GM10266 (cell line): ENCODE results near the gene NUCKS1.

Experiments
- DNase-seq: peaks from one replicate; pipeline ENCODE4 v3.0.0; 2012; ENCODE audit errors: extremely low spot score
- CTCF ChIP-seq: IDR thresholded peaks from 2 replicates; pipeline ENCODE4 v1.5.1; 2012; ENCODE audit warnings: mild to moderate bottlenecking, low read depth; ENCODE audit not compliant: control insufficient read depth, insufficient read depth; ENCODE audit errors: missing control alignments

Gene NUCKS1

DNA sequence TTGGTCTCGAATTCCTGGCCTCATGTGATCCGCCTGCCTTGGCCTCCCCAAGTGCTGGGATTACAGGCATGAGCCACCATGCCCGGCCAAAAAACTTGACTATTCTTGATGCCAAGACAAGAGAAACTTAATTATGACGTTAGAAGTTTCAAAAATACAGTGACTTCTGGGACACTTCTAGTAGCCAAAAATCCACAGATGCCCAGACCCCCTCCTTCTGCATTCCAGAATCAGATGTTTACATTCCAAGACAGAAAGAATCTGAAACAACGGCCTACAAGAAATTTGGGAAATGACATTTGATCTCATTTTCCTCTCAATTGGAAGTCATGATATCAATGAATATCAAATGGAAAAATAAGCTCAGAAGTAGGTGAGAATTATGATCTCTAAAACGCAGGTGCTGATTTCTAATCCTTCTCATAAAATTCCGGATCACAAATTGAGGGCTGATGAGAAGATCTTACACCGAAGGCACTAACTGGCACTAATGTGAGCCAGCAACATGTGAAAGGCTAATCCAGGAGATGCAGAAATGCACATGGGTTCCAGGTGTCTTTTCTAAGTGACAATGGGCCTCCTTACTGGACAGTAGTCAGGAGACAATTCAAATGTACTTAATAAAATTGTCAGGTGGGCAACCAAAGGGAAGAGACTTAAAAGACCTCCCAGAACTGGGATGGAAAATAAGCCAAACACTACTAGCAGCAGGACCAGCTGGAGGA, 19.8 kb upstream of the NUCKS1 start:
- DNase-seq = no peak
- TF ChIP-seq CTCF = no peak

GRCh38 chr1:205767248-205767647, 17.3 kb upstream of the NUCKS1 start:
- no peak for DNase-seq
- no peak for TF ChIP-seq CTCF

DNA sequence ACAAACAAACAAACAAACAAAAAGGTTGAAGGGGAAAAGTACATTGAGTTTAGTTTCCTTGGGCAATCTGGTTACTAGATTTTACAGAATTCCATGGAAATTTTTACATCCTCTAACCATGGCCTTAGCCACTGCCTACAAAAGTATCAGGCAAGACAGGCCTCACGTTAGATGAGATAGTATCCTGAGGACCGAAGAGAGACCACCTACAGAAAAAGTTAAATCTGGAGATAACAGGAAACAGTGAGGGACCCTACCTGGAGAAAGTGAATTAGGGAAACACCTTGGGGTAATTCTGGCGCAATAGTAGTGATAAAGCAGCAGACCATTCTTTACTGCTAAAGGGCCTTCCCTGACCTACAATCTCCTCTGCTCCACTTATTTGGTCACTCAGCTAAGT, 16.6 kb upstream of the NUCKS1 start:
- DNase-seq = no peak
- no peak for TF ChIP-seq CTCF

DNA sequence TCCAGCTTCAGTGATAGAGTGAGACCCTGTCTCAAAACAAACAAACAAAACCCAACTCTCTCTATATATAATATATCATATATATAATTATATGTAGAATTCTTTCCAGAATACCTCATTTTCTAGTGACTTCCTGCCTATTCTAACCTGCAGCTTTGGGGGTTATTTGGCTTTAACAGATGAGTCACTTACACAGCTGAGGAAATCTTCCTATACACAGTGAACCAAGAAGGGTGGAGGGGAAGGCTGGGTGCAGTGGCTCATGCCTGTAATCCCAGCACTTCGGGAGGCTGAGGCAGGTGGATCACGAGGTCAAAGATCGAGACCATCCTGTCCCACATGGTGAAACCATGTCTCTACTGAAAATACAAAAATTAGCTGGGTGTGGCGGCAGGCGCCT, 16.1 kb upstream of the NUCKS1 start:
- DNase-seq = no peak
- no peak for TF ChIP-seq CTCF

GRCh38 chr1:205764578-205764977, 14.6 kb upstream of the NUCKS1 start:
- no peak for DNase-seq

DNA sequence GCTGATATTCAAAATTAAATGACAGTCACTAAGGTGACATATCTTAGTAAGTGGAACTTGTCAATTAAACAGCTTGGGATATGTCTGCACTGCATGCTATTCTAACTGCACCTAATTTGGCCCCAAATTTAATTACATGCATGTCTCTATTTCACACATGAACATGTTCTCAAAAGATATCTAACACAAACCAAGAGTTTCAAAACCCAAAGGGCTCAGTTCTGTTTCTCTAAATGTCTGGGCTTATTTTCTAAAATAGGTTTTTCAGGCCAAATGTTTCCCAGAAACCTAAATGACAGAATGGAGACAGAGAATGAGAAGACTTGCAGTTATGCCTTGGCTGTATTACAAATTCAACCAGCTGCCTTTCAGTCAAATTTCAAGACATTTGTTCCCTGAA, 14.0 kb upstream of the NUCKS1 start:
- no peak for TF ChIP-seq CTCF
- no peak for DNase-seq

More at GRCh38 chr1:205764578-205764977, 14.6 kb upstream of the NUCKS1 start:
- no peak for TF ChIP-seq CTCF

GRCh38 chr1:205760606-205761005, 10.6 kb upstream of the NUCKS1 start:
- no peak for DNase-seq
- TF ChIP-seq CTCF = no peak
